Ecto neural progenitor cell (in vitro differentiated cells): ENCODE data around the gene IWS1.

ENCODE experiments used
- DNase-seq: peaks from one replicate; pipeline ENCODE4 v3.0.0-alpha.2; 2018; ENCODE audit warnings: low spot score

Gene IWS1

DNA sequence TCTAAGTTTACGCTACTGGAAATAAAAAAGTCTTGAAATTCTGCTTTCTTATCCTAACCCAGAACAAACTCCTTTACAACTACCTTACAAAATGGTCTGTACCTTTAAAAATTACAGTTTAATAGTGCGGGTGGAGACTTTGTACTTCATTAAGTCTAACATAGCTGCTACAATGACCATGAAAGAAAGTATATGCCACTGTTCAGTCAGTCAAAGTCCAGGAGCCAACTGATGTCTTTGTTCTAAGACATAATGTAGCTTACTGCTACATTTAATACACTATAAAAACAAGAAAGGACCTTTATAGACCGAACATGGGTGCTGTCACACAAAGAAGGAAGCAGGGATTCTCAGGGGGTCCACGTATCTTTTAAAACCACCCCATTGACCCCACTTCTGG lies 36.0 kb downstream of the IWS1 start:
- no peak for DNase-seq

DNA sequence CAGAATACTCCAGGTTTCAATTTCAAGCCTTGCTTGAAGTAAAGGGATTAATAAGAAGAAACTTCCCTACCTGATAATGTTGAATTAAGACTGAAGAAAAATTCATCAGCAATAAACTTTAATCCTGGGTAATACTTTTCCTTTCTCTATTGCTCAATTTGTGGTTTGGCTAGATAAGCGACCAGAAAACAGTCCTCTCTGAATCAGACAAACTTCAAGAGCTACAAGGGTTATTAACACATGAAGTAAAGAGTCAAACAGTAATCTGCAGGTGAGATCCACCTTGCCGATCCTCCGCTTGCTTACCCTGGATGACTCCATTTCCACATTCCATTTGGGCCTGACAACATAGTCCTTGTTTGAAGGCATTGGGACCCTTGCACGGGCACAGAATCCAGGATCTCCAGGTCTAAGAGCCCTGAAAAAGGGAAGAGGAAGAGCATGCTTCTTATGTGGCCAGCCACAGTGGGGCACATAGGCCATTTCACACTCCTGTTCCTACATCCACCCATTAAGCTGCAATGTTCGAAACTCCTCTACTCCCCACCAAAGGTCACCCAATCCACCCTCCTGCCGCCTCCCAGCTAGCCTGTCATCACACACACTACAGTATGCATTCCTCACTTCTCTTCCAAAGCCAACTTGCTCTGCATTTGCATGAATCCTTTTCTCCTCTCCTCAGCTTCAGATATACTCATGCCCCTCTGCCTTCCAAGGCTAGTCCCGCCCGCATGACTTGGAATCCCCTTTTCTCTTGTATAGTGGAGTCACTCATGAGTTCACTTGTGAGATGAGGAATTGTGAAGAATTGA lies 39.8 kb downstream of the IWS1 start:
- DNase-seq = no peak

DNA sequence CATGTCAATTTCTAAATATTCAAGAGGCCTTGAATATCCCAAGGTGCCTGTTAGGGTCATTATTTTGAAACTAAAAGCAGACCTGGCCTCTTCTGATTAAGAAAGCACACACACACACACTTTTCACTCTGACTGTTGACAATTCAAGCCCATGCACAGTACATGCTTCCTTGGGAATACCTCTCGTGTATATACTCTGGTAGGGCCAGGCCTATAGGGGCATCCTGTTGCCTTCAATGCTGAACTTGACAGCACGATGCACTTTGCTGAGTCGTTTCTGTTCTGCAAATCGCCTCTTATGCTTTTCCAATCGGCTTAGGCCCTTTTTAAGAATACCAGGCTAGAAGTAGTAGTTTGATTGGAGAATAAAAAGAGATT lies 40.6 kb downstream of the IWS1 start:
- no peak for DNase-seq

DNA sequence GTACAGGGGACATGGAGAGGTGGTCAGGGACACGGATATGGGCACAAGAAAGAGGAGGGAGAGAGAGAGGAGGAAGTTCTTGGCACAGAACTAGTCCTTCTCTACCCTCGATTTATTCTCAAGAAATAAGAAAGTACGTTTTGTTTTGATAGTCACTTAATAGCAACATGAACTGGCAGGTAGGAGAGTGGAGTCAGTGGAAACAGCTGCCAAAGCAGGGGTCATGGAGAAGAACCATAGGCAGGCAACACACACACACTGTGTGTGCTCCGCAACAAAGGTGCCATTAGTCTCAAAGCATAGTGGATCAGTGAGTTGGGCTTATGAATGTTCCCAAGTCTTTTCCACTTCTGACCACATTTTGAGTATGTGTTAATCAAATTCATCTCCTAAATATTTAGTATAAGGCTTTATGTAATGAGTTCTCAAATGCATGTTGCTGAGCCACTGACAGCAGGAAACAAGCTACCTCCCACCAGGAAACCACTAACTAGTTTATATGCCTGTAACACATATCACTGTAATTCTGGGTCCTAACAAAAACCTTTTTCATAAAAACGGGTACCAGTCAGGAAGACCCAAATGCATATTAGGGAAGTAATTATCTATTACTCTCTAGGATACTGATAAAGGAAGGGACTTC lies 41.1 kb downstream of the IWS1 start:
- no peak for DNase-seq

DNA sequence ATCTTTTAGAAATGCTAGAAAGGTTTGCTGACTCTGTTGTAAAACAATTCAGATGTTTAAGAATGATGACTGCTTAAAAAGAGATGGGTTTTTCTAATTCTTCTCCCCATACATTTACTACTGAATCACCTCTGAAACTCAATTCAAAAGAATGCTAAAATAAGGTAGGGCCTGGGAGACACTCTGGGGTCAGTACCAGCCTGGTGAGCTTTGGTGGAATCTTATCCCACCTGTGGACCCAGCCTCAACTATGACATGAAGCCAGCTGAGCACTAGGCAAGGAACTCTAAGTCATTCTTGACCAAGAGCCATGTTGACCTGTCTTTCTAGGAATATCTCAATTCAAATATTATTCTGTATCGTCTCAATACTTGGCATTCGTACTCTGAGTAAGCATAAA lies 44.3 kb downstream of the IWS1 start:
- no peak for DNase-seq

DNA sequence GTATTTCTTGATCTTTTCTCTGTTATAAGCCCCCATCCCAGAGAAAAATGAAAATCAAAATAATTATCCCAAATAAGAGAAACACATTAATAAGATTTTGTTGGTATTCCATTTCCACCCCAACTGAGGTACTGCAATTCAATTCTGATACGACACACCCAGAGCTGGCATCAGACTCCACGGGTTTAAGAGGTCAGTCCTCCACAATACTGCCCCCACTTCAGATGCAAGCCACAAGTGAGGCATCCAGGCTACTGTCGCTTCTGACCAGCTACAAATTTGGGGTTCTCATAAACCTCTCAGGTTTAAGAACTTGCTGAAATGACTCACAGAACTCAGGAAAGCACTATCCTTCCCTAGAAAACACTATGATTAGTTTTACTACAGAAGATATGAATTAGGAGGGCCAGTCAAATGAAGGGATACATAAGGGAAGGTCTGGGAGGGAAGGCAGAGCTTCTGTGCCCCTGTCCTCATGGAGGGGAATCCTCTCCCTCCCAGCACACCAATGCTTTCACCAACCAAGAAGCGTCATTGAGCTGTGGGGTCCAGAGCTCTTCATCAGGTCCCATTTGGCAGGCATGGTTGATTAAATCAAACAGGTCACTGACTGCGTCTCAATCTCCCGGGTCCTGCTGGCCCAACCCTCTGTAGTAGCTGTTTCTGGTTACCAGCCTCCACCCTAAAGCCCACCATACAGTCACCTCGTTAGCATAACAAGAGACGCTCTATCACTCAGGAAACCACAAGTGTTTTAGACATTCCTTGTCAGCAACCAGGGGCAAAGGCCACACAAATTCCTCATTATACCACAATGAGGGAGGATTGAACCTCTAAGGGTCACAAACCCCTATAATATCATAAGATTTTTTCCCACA lies 46.2 kb downstream of the IWS1 start:
- DNase-seq = peak; percentile 56

DNA sequence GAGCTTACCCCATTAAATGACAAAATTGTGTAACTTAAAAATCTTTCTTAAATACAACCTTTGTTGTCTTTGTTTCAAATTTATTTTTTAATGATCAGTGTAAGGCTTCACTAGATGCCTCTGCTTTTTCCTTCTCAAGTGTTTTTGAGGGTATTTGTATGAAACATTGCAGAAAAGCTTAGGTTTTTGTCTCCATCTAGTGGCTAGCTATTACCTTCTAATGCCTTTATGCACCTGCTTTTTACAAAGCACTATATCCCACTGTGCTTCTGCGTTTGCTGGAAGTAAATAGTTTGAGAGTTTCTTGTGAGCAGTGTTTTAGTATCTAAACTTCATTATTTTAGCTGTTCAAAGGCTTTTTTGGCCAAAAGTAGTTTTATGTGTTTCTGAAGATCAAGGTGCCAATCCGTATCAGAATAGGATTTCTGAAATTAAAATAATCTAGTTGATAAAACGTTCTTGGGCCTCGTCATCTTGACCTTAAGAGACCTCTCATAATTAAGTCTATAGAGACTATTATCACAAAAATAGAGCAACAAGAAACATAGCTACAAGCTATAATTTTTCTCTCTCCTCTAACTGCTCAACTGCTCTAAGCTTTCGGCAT lies 47.0 kb downstream of the IWS1 start:
- no peak for DNase-seq

DNA sequence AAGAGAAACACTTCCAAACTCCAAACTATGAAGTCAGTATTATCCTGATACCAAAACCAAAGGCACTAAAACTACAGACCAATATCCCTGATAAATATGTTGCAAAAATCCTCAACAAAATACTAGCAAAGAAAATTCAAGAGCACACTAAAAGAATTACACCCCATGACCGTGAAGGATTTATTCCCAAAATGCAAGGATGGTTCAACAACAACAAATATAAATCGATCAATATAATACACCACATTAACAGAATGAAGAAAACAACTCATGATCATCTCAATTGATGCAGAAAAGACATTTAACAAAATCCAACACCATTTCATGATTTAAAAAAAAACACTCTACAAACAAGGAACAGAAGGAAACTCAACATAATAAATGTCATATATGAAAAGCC lies 50.5 kb downstream of the IWS1 start:
- no peak for DNase-seq

DNA sequence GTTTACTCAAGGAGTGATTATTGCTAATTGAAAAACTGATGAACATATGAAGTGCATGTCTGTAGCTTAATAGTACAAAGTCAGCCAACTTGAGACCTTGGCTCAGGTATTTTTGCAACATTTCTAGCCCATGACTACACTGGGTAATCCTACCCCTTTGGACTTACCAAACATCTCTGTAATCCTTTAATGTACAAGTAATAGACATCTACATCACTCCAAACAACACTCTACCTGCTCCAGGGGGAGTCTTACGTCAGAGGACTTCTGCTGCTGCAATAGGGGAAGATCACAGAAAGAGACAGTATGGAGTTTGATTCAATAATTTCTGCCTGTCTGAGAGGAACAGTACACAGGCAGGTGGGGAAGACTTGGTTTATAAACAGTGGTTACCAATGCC lies 54.0 kb downstream of the IWS1 start:
- no peak for DNase-seq

DNA sequence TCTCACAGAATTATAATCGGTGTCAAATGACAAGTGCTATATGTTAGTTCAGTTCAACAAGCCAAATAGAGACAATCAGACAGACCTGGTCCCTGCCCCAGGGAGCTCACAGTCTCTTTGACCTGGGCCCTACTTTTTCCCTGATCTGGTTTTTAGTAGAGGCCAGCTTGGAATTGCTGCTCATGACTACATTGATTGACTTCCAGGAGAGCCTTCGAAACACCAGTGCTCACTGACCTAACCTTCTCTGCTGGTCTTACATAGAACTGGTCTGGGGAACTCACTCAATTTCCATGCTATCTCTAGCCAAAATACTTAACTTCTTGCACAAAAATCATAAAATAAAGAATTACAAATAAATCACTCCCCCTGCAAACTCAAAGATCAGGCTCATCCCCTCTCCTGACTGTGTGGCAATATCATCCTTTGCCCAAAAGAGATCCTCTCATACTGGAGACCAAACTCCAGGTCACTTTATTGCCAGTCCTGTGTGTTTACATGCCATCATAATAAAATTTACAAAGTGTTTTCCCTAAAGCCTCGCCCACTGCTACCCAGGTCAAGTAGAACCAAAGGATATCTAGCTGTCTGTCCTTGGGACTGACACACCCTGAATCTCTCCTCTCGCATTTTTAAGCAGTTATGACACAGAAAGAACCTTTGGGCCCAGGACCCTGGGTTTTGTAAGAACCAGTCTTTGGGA lies 54.9 kb downstream of the IWS1 start:
- no peak for DNase-seq

DNA sequence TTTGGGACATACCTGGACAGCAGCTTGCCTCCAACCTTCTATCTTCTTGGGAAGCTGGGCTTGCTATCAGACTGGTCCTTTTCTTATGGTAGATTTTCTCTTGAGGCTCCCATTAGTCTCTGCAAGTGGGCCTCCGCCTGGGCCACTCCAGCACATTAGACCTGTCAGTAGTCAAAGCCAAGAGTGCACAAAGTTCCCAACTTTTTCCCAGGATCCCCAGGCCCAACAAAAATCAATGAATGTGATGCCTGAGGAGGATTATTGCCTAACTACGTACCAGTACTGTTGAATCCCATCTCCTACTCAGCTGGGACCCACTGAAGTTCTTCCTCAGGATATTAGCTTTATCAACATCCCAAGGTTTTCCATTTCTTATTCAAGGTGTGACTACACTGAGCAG lies 56.3 kb downstream of the IWS1 start:
- no peak for DNase-seq

DNA sequence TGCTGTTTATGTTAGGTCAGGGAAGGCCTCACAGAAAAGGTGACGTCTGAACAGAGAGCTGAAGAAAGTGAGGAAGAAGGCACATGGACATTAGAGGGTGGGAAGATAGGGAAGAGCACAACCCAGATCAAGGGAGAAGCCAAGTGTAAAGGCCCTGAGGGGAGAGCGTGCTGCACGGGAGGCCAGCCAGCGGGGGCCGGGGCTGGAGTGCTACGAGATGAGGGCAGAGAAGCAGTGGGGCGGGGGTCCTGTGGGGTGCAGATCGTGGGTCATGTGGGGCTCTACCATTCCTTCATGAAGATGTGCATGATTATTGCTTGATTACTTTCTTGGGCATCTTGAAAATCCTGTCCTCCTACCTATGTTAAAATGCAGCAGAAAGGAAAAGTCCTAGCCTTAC lies 57.2 kb downstream of the IWS1 start:
- DNase-seq = no peak

DNA sequence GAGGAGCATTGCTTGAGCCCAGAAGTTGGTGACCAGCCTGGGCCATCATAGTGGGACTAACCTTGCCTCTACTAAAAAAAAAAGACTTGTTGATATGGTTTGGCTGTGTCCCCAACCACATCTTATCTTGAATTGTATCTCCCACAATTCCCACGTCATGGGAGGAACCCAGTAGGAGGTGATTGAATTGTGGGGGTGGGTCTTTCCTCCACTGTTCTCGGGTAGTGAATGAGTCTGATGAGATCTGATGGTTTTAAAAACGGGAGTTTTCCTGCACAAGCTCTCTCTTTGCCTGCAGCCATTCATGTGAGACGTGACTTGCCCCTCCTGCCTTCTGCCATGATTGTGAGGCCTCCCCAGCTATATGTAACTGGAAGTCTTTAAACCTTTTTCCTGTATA lies 61.0 kb downstream of the IWS1 start:
- no peak for DNase-seq

DNA sequence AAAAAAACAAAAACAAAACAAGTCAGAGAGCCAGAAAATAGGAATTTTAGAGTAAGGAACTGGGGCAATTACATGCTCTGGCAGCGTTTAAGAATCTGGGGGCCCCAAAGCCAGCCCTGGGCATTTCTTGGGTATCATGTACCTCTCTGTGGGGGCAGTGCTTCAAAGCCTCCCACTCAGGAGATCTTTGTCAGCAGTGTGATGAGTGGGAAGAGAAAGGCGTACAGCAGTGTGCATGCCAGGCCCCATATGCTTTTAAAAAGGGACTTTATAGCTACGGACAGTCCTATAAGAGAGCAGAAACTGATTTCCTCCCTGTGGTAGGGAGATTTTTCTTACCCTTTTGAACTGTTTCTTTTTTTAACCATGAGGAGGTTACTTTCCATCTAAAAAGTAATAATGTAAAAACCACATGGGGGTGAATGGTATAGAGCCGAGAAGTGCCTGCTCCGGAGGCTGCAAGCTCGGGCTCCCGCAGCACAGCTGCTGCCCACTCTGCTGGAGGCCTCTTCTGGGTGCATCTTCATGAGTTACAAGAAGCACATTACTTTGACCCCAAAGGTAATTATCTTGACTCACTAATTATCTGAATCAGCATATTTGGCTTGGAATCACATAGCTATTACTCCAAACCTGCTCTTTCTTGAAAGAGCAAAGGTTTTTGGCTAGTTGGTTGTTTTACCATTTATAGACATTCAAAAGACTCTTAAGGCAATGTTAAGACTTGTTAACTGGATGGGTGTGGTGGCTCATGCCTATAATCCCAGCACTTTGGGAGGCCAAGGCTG lies 61.6 kb downstream of the IWS1 start:
- no peak for DNase-seq

DNA sequence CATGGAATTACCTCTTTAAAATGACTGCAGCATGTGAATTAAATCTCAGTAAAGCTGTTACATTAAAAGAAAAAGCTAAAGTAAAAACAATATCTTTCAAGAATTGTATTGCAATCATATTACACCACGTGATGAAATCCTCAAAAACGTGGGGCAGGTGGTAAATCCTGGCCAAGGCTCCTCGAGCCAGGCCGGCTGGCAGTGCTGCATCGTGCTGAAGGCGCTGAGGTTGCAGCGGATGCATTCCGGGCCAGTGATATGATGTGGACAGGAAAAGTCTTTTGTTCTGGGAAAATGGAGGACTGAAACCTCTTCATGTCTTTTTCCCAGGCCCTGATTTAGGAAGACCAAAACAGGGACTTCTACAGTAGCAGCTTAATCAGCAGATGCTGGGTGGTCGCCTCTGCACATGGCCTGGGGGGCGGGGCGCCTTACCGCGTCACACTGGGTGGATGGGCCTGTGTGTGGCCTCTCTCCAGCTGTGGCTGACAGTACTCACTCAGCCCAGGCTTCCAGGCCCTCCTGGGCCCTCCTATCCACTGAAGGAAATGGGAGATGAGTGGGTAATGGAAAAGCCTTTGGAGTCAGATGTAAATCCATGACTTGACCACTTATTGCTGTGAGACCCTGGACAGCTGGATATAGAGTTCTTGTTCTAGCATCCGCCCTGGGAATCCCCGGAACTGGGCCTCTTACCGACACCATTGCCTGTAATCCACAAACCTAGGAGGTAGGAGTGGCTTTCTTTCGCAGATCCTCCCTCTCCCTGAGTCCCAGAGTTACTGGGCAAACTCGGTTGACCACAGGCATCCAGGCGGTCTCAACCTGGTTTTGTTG lies 62.9 kb downstream of the IWS1 start:
- DNase-seq = peak; percentile 83

DNA sequence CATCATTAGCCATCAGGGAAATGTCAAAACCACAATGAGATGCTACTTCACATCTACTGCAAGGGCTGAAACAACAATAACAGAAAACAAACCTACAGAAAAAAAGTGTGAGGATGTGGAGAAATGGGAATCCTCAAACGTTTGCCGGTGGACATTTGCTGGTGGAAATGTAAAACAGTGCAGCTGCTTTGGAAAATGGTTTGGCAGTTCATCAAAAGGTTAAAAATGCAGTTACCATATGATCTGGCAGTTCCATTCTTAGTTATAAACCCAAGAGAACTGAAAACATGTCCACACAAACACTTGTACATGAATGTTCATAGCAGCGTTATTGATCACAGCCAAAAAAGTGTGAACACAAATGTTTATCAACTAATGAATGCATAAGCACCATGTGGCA lies 63.8 kb downstream of the IWS1 start:
- no peak for DNase-seq

DNA sequence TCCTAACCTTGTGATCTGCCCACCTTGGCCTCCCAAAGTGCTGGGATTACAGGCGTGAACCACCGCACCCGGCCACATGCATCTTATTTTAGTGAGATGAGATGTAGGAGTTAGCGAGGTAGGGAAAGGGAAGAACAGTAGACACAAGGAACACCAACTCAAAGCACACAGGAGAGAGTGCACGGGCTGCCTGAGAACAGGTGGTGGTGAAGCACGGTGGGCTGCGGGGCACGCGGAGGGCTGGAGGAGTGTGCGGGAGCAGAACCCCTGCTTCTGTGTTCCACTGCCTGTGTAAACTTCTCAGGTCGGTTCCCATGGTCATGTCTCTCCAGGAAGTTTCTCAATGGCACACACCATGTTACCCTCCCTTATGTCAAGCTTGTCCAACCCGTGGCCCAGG lies 69.3 kb downstream of the IWS1 start:
- no peak for DNase-seq

DNA sequence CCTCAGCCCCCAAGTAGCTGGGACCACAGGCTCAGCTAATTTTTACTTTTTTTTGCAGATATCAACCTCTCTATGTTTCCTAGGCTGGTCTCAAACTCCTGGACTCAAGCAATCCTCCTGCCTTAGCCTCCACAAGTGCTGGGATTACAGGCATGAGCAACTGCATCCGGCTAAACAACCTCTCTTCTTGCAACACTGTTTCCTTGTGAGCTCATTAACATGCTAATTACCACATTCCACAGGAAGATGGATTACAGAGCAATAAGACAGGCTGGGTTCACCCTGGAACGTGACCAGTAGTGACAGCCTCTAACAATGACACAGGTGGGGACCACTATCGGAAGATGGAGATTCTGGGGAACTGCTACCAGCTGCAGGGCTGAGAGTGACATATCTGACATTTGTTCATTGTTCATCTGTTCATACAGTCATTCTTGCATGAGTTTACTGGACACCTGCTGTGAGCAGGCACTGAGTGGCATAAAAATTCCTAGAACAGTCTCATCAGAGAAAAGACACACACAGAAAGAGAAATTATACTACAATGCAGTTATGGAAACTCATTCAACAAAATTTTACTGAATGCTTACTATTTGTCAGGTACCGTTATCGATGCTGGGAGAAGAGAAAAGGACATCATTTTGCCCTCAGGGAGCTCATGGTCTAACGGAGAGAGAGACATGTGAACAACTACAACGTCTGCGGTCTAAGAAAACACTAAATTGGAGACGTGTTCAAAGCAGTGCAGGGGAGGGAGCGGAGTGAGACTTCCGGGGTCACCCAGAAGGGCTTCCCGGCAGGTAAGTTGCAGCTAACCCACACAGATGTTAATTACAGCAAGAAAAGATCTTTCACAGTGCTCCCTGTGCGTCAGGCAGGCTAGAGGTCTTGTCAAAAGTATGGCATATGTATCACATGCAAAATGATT lies 70.5 kb downstream of the IWS1 start:
- DNase-seq = no peak
